Measurements from ENCODE around the gene NGFR.

DNA sequence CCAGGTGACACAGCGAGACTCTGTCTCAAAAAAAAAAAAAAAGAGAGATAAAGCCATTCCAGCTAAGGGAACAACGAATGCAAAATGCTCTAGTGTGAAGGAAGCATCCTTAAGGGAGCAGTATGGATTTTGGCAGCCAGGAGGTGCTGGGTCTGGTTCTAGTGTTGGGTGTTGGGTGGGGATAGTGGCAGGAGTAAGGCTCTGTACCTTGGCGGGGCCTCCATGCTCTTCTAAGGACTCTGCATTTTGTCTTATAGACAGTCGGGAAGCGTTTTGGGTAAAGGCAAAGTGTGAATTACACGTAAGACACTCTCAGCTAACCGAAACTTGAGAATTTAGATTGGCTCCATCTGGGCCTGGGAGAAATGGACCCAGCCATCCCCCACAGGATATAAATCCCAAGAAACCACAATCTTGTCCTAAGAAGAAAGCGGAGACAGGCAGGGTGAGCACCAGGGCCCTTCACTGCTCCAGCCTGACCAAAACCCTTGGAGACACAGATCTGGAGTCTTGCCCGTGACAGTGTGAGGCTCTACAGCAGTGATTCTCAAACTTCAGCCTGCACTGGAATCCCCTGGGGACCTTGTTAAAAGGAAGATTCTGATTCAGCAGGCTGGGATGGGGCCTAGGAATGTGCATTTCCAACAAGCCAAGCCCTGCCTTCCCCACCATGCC is 47.3 kb upstream of the NGFR start:
- no peak for TF ChIP-seq SUZ12 (IDR thresholded peaks at IDR 0.05; ENCODE audit: extremely low read depth, insufficient read depth, insufficient read length)
- TF ChIP-seq YY1 (IDR thresholded peaks at IDR 0.05; ENCODE audit: insufficient read depth, insufficient read length) = no peak

Data from NT2/D1 (cell line).